DMS79 treated with DMSO at 0.1 percent for 48 hours (cell line): Measurements from ENCODE around the gene CD80.

Source experiments
- DNase-seq: peaks from one replicate; lab custom pipeline; 2025; lab: John Stamatoyannopoulos, UW

Gene CD80

GRCh38 chr3:119543147-119543546, 16.3 kb downstream of the CD80 start:
- no peak for DNase-seq

GRCh38 chr3:119542168-119542767, 17.1 kb downstream of the CD80 start:
- DNase-seq: no peak

DNA sequence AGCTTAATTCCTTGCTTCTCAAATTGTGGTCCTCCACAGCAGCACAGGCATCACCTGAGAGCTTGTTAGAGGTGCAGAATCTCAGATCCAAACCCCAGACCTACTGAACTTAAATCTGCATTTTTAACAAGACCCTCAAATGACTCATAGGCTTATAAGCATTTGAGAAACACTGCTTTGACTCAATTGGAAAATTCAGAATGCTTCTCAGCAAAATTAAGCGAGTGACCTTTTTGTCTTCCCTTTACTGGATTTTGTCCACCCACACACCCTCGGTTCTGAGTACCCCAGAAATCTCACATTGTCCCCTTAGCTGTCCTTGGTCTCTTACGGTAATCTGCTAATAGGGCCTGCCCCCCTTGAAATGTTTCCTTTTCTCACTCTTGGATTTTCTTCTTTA, 17.9 kb downstream of the CD80 start:
- DNase-seq: no peak

DNA sequence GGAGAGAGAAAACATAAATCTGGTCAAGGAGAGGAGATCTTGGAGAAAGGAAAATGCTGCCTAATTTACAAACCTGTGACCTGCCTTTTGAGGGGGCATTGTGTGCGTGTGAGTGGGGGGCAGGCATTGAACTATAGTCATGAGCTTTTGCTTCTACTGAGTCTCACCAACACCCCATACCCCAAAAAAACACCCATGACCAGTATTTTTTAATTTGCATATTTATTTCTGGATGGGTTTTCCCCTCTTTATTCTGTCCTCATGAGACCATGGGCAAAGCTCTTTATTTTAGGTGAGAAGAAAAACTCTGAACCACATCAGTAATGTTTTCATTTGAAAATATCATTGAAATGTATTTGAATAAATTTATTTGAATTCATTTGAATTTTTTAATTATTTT, 20.6 kb downstream of the CD80 start:
- DNase-seq: no peak

DNA sequence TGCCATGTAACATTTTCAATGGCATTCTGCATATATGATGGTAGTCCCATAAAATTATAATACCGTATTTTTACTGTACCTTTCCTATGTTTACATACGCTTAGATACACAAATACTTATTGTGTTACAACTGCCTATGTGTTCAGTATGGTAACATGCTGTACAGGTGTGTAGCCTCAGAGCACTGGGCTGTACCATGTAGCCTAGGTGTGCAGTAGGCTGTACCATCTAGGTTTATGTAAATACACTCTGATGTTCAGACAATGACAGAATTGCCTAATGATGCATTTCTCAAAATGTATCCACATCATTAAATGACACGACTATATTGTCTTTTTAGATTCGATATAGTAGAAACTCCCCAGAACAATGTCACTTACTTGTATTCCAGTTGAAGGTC, 22.7 kb downstream of the CD80 start:
- no peak for DNase-seq

DNA sequence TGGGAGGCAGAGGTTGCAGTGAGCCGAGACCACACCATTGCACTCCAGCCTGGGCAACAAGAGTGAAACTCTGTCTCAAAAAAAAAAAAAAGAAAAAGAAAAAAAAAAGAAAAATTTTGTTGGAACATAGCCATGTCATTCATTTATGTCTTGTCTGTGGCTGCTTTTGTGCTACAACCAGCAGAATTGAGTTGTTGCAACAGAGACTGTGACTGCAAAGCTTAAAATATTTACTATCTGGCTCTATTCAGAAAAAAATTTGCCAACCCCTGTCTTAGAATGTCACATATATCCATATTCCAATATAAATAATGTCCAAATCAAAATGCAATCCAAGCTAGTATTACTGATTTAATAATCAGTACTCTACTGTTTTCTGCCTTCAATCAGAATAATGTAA, 25.1 kb downstream of the CD80 start:
- no peak for DNase-seq

- no peak for DNase-seq
Observed at GRCh38 chr3:119531151-119531550, 28.3 kb downstream of the CD80 start.

DNA sequence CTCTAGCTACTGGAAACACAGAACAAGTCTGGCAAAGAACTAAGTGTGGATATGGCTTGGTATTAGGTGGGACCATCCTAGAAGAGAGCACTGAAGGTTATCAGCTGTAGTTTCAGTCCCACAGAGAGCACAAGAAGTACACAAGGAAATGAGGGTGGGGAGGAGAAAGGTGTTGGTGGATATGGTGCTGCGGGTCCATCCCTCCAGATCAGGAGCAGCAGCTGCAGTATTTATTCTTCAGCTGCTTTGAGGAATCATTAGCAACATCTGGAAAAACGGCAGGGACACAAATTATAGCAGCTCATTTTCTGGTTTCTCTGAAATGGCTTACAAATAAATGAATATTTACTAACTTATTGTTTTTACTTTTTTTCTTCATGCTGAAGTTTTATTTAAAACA, 29.0 kb downstream of the CD80 start:
- DNase-seq: no peak

DNA sequence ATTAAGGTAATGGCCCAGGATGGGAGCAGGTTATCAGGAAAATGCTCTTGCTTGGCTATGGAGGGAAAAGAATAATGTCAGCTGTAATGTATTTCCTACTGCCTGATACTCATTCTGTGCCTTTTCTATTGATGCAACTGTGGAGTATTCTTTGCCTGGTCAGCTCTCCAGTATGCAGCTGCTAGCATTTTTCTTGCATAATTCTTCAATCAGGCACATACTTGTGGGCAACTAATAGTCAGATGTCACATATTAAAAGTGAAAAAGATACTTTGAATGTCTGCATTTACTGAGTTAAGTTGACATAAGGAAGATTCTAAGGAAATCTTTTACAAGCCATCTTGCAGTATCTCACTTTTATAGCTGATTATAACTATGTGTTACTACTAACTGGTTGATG, 29.5 kb downstream of the CD80 start:
- no peak for DNase-seq

GRCh38 chr3:119527714-119528113, 31.7 kb downstream of the CD80 start:
- no peak for DNase-seq

- no peak for DNase-seq
Observed at GRCh38 chr3:119524931-119525662, 34.3 kb downstream of the CD80 start.

DNA sequence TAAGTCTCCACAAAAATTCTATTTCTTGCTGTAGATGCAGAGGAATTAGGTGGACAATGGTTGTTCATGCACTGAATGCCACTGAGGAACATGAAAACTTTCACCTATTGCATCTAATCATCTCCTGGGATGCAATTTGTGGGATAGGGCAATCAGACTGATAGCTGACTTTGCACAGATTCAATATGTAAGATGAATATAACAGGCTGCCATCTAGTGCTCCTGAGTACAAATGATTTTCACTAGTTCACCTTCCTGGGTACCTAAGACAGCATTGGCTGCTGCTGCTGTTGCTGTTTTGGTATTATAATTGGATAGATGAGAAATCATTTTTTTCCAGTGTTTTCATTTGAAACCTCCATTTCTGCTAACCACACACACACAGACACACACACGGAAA, 41.4 kb downstream of the CD80 start:
- no peak for DNase-seq

- no peak for DNase-seq
Observed at GRCh38 chr3:119517112-119517511, 42.3 kb downstream of the CD80 start.

DNA sequence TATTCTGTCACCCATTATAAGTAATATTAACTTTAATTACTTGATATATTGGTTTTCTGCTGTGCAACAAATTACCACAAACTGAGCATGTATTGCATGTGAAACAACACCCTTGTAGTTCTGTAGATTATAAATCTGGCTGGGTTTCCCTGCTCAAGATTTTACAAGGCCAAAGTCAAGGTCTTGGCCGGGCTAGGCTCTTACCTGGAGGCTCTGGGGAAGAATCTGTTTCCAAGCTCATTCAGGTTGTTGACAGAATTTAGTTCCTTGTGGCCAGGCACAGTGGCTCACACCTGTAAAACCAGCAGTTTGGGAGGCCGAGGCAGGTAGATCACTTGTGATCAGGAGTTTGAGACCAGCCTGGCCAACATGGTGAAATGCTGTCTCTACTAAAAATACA, 44.8 kb downstream of the CD80 start:
- no peak for DNase-seq

DNA sequence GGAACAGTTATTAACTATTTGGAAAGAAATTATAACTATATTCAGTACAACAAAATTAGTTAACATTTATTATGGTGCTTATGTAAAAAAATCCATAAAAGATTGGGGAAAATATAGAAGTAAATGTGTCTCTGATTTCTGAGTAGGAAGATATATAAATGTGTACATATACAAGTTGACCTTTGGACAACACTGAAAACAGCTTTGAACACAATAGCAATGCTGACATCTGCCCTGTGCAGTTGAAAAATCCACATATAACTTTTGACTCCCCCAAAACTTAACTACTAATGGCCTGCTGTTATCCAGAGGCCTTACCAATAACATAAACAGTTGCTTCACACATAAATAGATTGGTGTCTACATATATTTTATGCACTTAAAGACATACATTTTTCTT, 48.7 kb downstream of the CD80 start:
- no peak for DNase-seq

DNA sequence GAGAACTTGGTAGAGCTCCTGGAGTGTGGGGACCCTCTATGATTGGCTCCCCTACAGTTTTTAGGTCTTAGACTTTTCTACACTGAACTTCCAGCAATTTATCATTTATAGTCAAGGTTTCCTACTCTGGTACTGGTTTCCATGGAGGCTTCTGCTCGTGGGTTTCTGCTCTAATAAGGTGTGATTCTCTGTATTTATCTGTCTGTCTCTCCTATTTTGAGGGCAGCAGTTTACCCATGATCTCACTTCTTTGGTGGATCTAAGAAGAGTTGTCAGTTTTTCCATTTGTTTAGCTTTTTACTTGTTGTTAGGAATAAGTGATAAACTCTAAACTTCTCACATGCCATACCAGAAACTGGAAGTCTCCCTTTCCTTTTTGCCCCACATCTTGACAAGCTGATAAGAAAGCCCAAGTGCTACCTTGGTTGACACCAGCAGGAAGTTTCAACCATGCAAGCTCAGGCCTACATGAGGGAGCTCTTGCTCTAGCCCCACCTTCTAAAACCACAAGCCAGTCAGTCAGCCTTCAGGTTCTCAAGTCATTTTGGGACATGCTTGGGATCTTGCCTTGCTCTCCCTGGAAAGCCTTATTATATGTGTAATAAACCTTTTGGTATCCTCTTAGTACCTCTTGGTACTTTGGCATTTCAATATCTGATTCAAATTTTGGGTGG, 51.1 kb downstream of the CD80 start:
- no peak for DNase-seq

- DNase-seq: no peak
Observed at GRCh38 chr3:119507404-119507803, 52.0 kb downstream of the CD80 start.

DNA sequence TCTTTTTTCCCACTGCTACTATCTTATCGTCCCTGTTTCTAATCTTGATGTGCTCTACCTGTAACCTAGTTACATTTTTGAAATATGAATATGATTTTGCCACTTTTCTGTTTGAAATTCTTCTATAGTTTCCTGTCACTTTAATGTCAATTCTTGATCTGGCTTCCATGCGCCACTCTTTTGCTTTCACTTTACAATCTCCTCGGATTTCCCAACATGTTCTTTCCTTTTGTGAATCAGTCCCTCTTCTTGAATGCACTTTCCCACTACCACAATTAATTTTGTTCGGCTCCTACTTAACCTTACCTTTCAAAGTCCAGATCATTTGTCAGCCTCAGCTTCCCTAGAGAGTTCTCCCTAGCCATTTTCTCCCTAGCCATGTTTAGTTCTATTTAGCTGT, 52.8 kb downstream of the CD80 start:
- no peak for DNase-seq

- no peak for DNase-seq
Observed at GRCh38 chr3:119500901-119501300, 58.5 kb downstream of the CD80 start.

- no peak for DNase-seq
Observed at GRCh38 chr3:119500265-119500664, 59.1 kb downstream of the CD80 start.

DNA sequence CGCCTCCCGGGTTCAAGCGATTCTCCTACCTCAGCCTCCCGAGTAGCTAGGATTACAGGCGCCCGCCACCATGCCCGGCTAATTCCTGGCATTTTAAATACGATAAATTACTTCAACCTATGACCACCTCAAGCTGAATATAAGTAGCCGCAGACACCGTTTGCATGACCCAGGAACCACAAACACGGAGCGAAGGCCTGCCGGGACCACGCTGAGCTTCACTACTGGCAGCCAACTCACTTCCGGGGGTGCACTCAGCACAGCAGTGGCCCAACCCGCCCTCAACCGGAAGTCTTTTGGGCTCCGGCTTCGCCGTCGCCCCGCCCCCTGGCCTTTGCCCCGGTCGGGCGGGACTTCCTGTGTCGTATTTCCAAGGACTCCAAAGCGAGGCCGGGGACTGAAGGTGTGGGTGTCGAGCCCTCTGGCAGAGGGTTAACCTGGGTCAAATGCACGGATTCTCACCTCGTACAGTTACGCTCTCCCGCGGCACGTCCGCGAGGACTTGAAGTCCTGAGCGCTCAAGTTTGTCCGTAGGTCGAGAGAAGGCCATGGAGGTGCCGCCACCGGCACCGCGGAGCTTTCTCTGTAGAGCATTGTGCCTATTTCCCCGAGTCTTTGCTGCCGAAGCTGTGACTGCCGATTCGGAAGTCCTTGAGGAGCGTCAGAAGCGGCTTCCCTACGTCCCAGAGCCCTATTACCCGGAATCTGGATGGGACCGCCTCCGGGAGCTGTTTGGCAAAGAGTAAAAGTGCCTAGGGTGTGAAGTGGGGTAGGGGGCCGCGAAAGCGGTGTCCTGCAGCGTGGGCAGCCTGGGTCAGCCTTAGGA, 61.0 kb downstream of the CD80 start, which contains the start of gene TIMMDC1:
TIMMDC1 (plus strand) TSS at position 362 of the 826 bp plus-strand sequence; CDS start at position 549, 187 bp downstream.
- peak; percentile 98 for DNase-seq

GRCh38 chr3:119497820-119498185, 61.6 kb downstream of the CD80 start:
- DNase-seq: peak; percentile 28

DNA sequence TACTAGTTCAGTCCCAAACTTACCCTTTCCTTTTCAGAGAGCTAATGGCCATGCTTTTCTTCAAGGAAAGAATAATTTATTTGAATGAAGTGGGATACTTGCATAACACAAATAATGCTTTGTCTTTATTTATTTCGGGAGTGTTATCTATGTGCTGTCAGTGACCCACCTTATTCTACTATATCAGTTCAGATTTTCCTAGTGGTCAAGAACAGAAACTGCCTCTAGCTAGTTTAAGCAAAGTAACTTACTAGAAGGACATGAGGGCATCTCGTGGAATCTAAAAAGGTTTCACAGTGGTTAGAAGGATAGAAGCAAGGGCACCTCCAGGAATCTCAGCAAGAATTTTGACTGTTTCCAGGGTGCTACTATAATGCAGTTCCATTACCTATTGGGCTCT, 64.8 kb downstream of the CD80 start:
- no peak for DNase-seq
